ENCODE measurements around the gene SLC9A8. TPM values are rescaled to one million over a fixed set of nuclear protein-coding genes. Genes with fewer than 3 reads are reported as not detected.
A peak's percentile ranks its signal among the peaks of the same experiment; 100 is the strongest.

Gene SLC9A8
- total and polyA plus RNA-seq, 12 donors = 3.3 to 8.7 (median 6.9) TPM

GRCh38 chr20:49850463-49851230 lies 38.0 kb downstream of the SLC9A8 start:
- Histone ChIP-seq H3K9me3 (no peaks in the 10 kb centered on the region), H3K4me3 (no peak overlapping the region), H3K4me1 (peaks cover 2 to 31% (median 23%) of the 10 kb centered on the region in 9 donors), H3K36me3 (peaks cover 0 to 75% (median 15%) of the 10 kb centered on the region in 9 donors), H3K27ac (peak overlapping the region in 9 of 10 donors; percentile 17 to 71 (median 54)), H3K27me3 (no peaks in the 10 kb centered on the region)
- TF ChIP-seq CTCF (IDR thresholded peaks at IDR 0.05) = no peak
- WGBS, 2 donors = 57 to 68% methylated on average over 8 of the region's 8 CpGs
- ATAC-seq (peak in 3 of 8 donors; percentile 19 to 30 (median 25)), DNase-seq (no peak)
- intact Hi-C loops (cut with DNase I) = loop anchor here in 4 of 10 donors (5.0 to 10.0 kb wide), 5 partner anchors 37 to 316 kb away; no protein-coding TSS in a partner anchor

- DNase-seq (no peak), ATAC-seq (peak; percentile 51 to 89 (median 75))
- H3K36me3 ChIP-seq = peaks cover 0 to 78% (median 20%) of the 10 kb centered on the region in 9 donors
- no peak for TF ChIP-seq CTCF (IDR thresholded peaks at IDR 0.05)
- 44 to 49% methylated on average over 3 of the region's 3 CpGs for WGBS, 2 donors
- H3K4me1 ChIP-seq = peaks cover 2 to 31% (median 23%) of the 10 kb centered on the region in 9 donors
- intact Hi-C loops (cut with DNase I) = loop anchor here in 4 of 10 donors (5.0 to 10.0 kb wide), 5 partner anchors 36 to 316 kb away; no protein-coding TSS in a partner anchor
- peak overlapping the region in 9 of 10 donors; percentile 17 to 71 (median 54) for H3K27ac ChIP-seq
- no peaks in the 10 kb centered on the region for H3K27me3 ChIP-seq
- H3K9me3 ChIP-seq = no peaks in the 10 kb centered on the region
- H3K4me3 ChIP-seq = no peak overlapping the region
Observed at GRCh38 chr20:49851231-49851705, 38.6 kb downstream of the SLC9A8 start.

DNA sequence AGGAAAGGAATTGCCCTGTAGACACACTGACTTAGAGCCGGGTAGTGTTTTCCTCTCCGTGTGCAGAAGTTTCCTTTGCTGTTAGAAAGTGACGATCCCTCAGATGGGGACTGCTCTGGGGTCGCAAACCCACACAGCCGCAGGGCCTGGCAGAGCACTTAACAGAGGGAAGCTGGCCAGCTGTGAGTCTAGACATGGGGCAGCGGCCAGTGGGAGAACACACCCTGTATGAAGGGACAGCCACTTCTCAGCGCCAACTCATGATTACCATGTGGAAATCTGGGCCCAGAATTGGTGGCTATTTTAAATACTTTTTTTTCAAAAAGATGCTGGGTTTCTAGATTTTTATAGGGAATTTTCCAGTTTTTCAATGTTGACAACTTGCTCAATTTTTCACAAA lies 39.4 kb downstream of the SLC9A8 start:
- TF ChIP-seq CTCF (IDR thresholded peaks at IDR 0.05) = no peak
- Histone ChIP-seq H3K4me3 (no peak overlapping the region), H3K27me3 (no peaks in the 10 kb centered on the region), H3K36me3 (peaks cover 0 to 85% (median 25%) of the 10 kb centered on the region in 9 donors), H3K27ac (peak overlapping the region in 9 of 10 donors; percentile 17 to 71 (median 54)), H3K4me1 (peaks cover 2 to 31% (median 23%) of the 10 kb centered on the region in 9 donors), H3K9me3 (no peaks in the 10 kb centered on the region)
- ATAC-seq (peak; percentile 30 to 90 (median 75)), DNase-seq (peak; percentile 20 to 25)
- intact Hi-C loops (cut with DNase I) = loop anchor here in 4 of 10 donors (5.0 to 10.0 kb wide), 5 partner anchors 35 to 317 kb away; no protein-coding TSS in a partner anchor
- 28 to 47% methylated on average over 7 of the region's 7 CpGs for WGBS, 2 donors

GRCh38 chr20:49852522-49853080 lies 40.0 kb downstream of the SLC9A8 start:
- ATAC-seq = no peak
- peak overlapping the region in 7 of 10 donors; percentile 50 to 71 (median 61) for H3K27ac ChIP-seq
- no peak overlapping the region for H3K4me3 ChIP-seq
- DNase-seq = no peak
- H3K36me3 ChIP-seq = peaks cover 0 to 89% (median 31%) of the 10 kb centered on the region in 9 donors
- WGBS, 2 donors = 92 to 93% methylated on average over 8 of the region's 8 CpGs
- no peaks in the 10 kb centered on the region for H3K9me3 ChIP-seq
- intact Hi-C loops (cut with DNase I) = loop anchor here in 4 of 10 donors (5.0 to 10.0 kb wide), 5 partner anchors 35 to 318 kb away; no protein-coding TSS in a partner anchor
- no peaks in the 10 kb centered on the region for H3K27me3 ChIP-seq
- no peak for TF ChIP-seq CTCF (IDR thresholded peaks at IDR 0.05)
- peaks cover 2 to 31% (median 23%) of the 10 kb centered on the region in 9 donors for H3K4me1 ChIP-seq

All from heart right ventricle (tissue), 16 donors.